AG09309 (cell line): ENCODE measurements around the gene PI16.
"Not testable (repeated sequence)": the region's sequence is repeated elsewhere in the genome, so short reads cannot be mapped to it uniquely, and the experiment has no call there.

Source experiments
- DNase-seq: peaks from one replicate; pipeline ENCODE4 v3.0.0-alpha.2; 2010; ENCODE audit warnings: low read depth
- H3K4me3 ChIP-seq: 2 replicates; pipeline ENCODE4 v1.5.1; 2011; ENCODE audit warnings: mild to moderate bottlenecking, low read depth, low read length, moderate library complexity; ENCODE audit not compliant: control insufficient read depth
- CTCF ChIP-seq: IDR thresholded peaks from 2 replicates; pipeline ENCODE4 v1.5.1; 2011; ENCODE audit warnings: mild to moderate bottlenecking, low read depth, low read length, inconsistent platforms; ENCODE audit not compliant: insufficient read depth, control insufficient read depth; ENCODE audit errors: missing control alignments

The PI16 gene

GRCh38 chr6:36933519-36933918, 21.0 kb upstream of the PI16 start:
- no peak for DNase-seq
- TF ChIP-seq CTCF = no peak
- no peak overlapping the region for H3K4me3 ChIP-seq

GRCh38 chr6:36934901-36935300, 19.6 kb upstream of the PI16 start:
- TF ChIP-seq CTCF = no peak
- DNase-seq = no peak
- H3K4me3 ChIP-seq = no peak overlapping the region

- TF ChIP-seq CTCF = no peak
- no peak overlapping the region for H3K4me3 ChIP-seq
- no peak for DNase-seq
These were observed 17.7 kb upstream of the PI16 start for GRCh38 chr6:36936824-36937223.

GRCh38 chr6:36937896-36938295, 16.6 kb upstream of the PI16 start:
- no peak for TF ChIP-seq CTCF
- no peak overlapping the region for H3K4me3 ChIP-seq
- no peak for DNase-seq

- TF ChIP-seq CTCF = no peak
- no peak overlapping the region for H3K4me3 ChIP-seq
- peak; percentile 20 for DNase-seq
These were observed 16.0 kb upstream of the PI16 start for GRCh38 chr6:36938536-36938935.

- H3K4me3 ChIP-seq, DNase-seq: not testable (repeated sequence)
These were observed 15.5 kb upstream of the PI16 start for GRCh38 chr6:36939005-36939404.

- H3K4me3 ChIP-seq = no peak overlapping the region
- no peak for TF ChIP-seq CTCF
- DNase-seq = no peak
These were observed 14.5 kb upstream of the PI16 start for GRCh38 chr6:36940027-36940426.

- not testable (repeated sequence) for H3K4me3 ChIP-seq, DNase-seq
These were observed 13.0 kb upstream of the PI16 start for GRCh38 chr6:36941561-36941960.

GRCh38 chr6:36942329-36942728, 12.2 kb upstream of the PI16 start:
- not testable (repeated sequence) for DNase-seq

More at GRCh38 chr6:36942329-36942728, 12.2 kb upstream of the PI16 start:
- H3K4me3 ChIP-seq = not testable (repeated sequence)
